Esophagus squamous epithelium (tissue), 4 donors: ENCODE measurements around the gene SGSH.

Experiments
- POLR2A ChIP-seq, 4 donors: fragments of 450-650 bp; IDR thresholded peaks; one replicate each; pipeline ENCODE4 v1.6.1; 2017; ENCODE audit warnings: antibody characterized with exemption in 4 of 4, mild to moderate bottlenecking in 4 of 4, moderate library complexity in 3 of 4
- TF ChIP-seq, protein P1 (sequence below), 6 experiments: fragments of 450-650 bp in 4 of 6; fragments of 200-600 bp in 2 of 6; sonication (generic) in 2 of 6; IDR thresholded peaks; one replicate each; pipeline ENCODE4 v1.5.1; 2016 to 2019; ENCODE audit warnings: antibody characterized with exemption in 6 of 6, mild to moderate bottlenecking in 4 of 6, moderate library complexity in 4 of 6

DNA sequence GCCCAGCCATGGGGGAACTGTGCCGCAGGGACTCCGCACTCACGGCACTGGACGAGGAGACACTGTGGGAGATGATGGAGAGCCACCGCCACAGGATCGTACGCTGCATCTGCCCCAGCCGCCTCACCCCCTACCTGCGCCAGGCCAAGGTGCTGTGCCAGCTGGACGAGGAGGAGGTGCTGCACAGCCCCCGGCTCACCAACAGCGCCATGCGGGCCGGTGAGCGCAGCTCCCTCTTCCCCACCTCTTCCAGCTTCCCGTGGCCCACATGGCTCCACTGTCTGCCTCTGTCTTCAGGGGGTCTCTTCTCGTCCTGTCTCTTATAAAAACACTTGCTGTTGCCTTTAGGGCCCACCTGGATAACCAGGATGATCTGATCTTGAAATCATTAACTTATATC lies 38.7 kb downstream of the SGSH start:
- TF ChIP-seq, protein P1, sequence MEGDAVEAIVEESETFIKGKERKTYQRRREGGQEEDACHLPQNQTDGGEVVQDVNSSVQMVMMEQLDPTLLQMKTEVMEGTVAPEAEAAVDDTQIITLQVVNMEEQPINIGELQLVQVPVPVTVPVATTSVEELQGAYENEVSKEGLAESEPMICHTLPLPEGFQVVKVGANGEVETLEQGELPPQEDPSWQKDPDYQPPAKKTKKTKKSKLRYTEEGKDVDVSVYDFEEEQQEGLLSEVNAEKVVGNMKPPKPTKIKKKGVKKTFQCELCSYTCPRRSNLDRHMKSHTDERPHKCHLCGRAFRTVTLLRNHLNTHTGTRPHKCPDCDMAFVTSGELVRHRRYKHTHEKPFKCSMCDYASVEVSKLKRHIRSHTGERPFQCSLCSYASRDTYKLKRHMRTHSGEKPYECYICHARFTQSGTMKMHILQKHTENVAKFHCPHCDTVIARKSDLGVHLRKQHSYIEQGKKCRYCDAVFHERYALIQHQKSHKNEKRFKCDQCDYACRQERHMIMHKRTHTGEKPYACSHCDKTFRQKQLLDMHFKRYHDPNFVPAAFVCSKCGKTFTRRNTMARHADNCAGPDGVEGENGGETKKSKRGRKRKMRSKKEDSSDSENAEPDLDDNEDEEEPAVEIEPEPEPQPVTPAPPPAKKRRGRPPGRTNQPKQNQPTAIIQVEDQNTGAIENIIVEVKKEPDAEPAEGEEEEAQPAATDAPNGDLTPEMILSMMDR (IDR thresholded peaks at IDR 0.05), result no peak
- TF ChIP-seq POLR2A (IDR thresholded peaks at IDR 0.05), result no peak
